Gastroesophageal sphincter (tissue), 3 donors: ENCODE measurements around the gene RUFY1.
"Not testable (repeated sequence)": the region's sequence is repeated elsewhere in the genome, so short reads cannot be mapped to it uniquely, and the experiment has no call there.

Experiments used
- CTCF ChIP-seq, 4 experiments: fragments of 200-600 bp in 2 of 4; fragments of 450-650 bp in 2 of 4; sonication (generic) in 1 of 4; IDR thresholded peaks; one replicate each; pipeline ENCODE4 v1.5.1; 2017 to 2019; ENCODE audit warnings: antibody characterized with exemption in 4 of 4, mild to moderate bottlenecking in 2 of 4, moderate library complexity in 2 of 4
- POLR2A ChIP-seq, 2 donors: fragments of 450-650 bp; IDR thresholded peaks; one replicate each; pipeline ENCODE4 v1.6.1; 2017; ENCODE audit warnings: antibody characterized with exemption in 2 of 2, mild to moderate bottlenecking in 2 of 2, moderate library complexity in 1 of 2
- POLR2AphosphoS5 ChIP-seq: sonication (generic); formaldehyde crosslinking; IDR thresholded peaks from one replicate; pipeline ENCODE4 v1.6.1; 2017; ENCODE audit warnings: antibody characterized with exemption

DNA sequence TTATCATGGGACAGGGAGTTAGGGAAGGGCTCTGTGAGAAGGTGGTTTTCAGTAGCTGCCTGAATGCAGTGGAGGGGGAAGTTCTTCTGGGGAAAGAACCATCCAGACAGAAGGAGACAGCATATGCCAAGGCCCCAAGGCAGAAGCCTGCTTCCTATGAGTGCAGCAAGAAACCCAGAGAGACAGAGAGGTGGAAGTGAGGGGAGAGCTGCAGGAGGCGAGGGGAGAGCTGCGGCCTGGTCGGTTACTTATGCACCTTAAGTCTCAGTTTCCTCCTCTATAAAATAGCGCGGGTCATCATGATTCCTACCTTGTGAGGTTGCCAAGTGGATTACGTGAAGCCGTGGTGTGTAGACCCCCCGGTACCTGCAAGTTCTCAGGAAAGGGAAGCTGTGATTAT is 47.9 kb upstream of the RUFY1 start:
- not testable (repeated sequence) for TF ChIP-seq CTCF (IDR thresholded peaks at IDR 0.05); POLR2A (IDR thresholded peaks at IDR 0.05); POLR2AphosphoS5
